ENCODE data around the gene SGCD.

The SGCD gene

GRCh38 chr5:156459812-156460385 lies 132.9 kb downstream of the SGCD start:
- DNase-seq (ENCODE audit: low read depth in 2 of 2): no peak

GRCh38 chr5:156460471-156460870 lies 133.5 kb downstream of the SGCD start:
- DNase-seq (ENCODE audit: low read depth in 2 of 2): no peak

- no peak for DNase-seq (ENCODE audit: low read depth in 2 of 2)
Observed at GRCh38 chr5:156466871-156467270, 139.9 kb downstream of the SGCD start.

- DNase-seq (ENCODE audit: low read depth in 2 of 2): no peak
Observed at GRCh38 chr5:156469636-156470035, 142.7 kb downstream of the SGCD start.

- no peak for DNase-seq (ENCODE audit: low read depth in 2 of 2)
Observed at GRCh38 chr5:156471893-156472292, 144.9 kb downstream of the SGCD start.

- DNase-seq (ENCODE audit: low read depth in 2 of 2): no peak
Observed at GRCh38 chr5:156473269-156473908, 146.4 kb downstream of the SGCD start.

- no peak for DNase-seq (ENCODE audit: low read depth in 2 of 2)
Observed at GRCh38 chr5:156474251-156474650, 147.3 kb downstream of the SGCD start.

- DNase-seq (ENCODE audit: low read depth in 2 of 2): no peak
Observed at GRCh38 chr5:156475182-156476157, 148.5 kb downstream of the SGCD start.

GRCh38 chr5:156476158-156476551 lies 149.2 kb downstream of the SGCD start:
- DNase-seq (ENCODE audit: low read depth in 2 of 2): no peak

GRCh38 chr5:156476678-156477077 lies 149.7 kb downstream of the SGCD start:
- no peak for DNase-seq (ENCODE audit: low read depth in 2 of 2)

GRCh38 chr5:156477196-156477595 lies 150.2 kb downstream of the SGCD start:
- DNase-seq (ENCODE audit: low read depth in 2 of 2): no peak

GRCh38 chr5:156479849-156480248 lies 152.9 kb downstream of the SGCD start:
- peak in 1 of 2 donors; percentile 5 for DNase-seq (ENCODE audit: low read depth in 2 of 2)

GRCh38 chr5:156481741-156482140 lies 154.8 kb downstream of the SGCD start:
- no peak for DNase-seq (ENCODE audit: low read depth in 2 of 2)

GRCh38 chr5:156482818-156483217 lies 155.9 kb downstream of the SGCD start:
- no peak for DNase-seq (ENCODE audit: low read depth in 2 of 2)

- no peak for DNase-seq (ENCODE audit: low read depth in 2 of 2)
Observed at GRCh38 chr5:156486394-156487238, 159.7 kb downstream of the SGCD start.

- DNase-seq (ENCODE audit: low read depth in 2 of 2): no peak
Observed at GRCh38 chr5:156491766-156492165, 164.8 kb downstream of the SGCD start.

- DNase-seq (ENCODE audit: low read depth in 2 of 2): no peak
Observed at GRCh38 chr5:156496291-156496690, 169.3 kb downstream of the SGCD start.

- no peak for DNase-seq (ENCODE audit: low read depth in 2 of 2)
Observed at GRCh38 chr5:156497804-156498208, 170.8 kb downstream of the SGCD start.

GRCh38 chr5:156498226-156498980 lies 171.4 kb downstream of the SGCD start:
- DNase-seq (ENCODE audit: low read depth in 2 of 2): no peak

GRCh38 chr5:156500755-156501154 lies 173.8 kb downstream of the SGCD start:
- no peak for DNase-seq (ENCODE audit: low read depth in 2 of 2)

- DNase-seq (ENCODE audit: low read depth in 2 of 2): no peak
Observed at GRCh38 chr5:156505101-156505500, 178.1 kb downstream of the SGCD start.
